HG03066 (cell line): ENCODE results near the gene KAT7.
A peak's percentile ranks its signal among the peaks of the same experiment; 100 is the strongest.
"Not testable (repeated sequence)": the region's sequence is repeated elsewhere in the genome, so short reads cannot be mapped to it uniquely, and the experiment has no call there.

Source experiments
- ATAC-seq: cut with Tn5 transposase; IDR thresholded peaks from one replicate; pipeline ENCODE4 v1.9.1; 2021; ENCODE audit warnings: low read depth; ENCODE audit not compliant: unreplicated experiment

Gene KAT7

GRCh38 chr17:49788478-49789242 is at the start of gene KAT7:
Gene KAT7, plus strand, starts transcription at chr17:49788681. Its CDS starts 154 bp downstream, at chr17:49788835.
- peak; percentile 85 for ATAC-seq

DNA sequence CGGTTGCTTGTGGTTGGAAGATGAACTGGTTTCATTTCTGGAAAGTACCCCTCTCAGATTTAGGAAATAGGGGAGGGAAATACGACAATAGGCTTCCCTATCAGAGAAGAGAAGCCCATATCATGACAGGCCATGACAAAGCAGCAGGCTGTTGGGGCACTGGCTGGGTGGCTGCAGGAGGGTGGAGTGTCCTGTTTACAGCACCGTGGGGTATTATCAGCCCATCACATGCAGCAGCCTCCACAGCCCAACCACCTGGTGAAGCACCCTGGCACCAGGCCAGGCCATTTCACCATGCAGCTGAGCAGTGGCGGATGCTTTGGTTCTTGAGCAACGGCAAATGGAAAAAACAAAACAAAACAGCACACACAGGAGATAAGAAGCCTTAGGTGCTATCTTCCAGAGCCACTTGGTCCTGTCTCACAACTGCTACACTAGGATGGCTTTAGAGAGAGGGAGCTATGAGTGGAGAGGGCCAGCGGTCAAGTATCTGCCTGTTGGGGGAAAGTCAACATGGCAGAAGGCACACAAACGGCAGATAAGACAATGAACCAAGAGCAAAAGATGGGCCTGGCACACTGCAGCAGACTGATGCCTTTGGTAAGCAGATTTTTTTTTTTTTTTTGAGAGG is 48.7 kb upstream of the KAT7 start:
- ATAC-seq = no peak

- peak; percentile 45 for ATAC-seq
Observed at GRCh38 chr17:49741009-49741691, 47.3 kb upstream of the KAT7 start.

GRCh38 chr17:49741692-49742076 is 46.8 kb upstream of the KAT7 start:
- no peak for ATAC-seq

DNA sequence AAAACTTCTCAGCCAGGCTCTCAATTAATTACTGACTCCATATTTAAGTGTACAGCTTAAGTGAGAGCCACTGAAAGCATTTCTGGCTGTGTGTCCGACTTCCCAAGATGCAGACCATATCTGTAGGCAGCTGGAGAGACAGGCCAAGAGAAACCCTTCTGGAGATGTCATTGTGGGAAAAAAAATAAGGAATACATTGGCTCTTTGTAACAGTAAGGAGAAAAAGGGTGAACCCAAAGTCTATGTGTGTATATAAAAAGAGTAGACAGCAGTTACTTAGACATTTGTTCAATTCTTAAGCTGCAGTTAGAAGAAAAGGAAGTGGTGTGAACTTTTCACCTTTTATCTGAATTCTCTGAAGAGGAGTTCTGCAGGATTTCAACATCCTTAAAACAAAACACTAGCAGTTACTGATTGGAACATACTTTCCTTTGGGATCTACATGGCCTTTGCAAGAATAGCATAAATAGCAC is 46.3 kb upstream of the KAT7 start:
- no peak for ATAC-seq

DNA sequence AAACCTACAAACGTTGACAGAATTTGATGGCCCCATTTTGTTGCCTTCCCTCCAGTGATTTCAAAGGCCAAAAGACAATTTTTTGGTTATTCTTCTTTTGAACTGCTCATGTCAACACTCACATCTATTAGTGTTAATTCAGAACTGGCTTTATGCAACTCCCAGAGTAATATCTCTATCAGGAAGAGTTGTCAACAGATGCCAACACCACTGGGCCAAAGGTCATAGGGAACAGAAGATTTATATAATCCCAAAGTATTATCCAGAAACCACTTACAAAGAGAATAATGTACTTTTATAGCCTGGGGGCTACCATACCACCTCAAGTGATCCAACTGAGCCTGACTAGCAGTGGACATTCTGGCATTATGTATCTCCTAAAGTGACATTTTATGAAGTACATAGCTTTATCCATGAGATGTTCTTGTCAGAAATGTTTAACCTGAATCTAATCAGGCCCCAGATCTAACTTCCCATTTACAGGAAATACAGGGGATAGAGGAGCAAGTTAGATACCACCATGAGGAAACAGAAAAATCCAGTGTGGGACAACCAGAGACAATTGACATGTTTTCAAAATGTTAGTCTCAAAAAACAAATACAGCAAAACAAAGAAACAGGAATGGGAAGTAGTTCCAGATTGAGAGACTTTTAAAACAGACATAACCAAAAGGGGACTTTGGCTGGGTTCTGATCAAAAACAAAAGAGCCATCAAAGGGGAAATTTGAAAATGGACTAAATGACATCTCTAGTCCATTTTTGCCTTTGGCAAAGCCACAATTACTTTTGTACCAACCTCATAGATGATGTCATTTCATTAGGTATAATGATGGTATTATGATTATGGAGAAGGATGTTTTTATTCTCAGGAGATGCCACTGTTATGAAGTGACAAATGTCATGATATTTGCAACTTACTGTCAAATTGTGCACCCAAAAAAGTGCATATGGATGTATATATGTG is 43.0 kb upstream of the KAT7 start:
- ATAC-seq = no peak

DNA sequence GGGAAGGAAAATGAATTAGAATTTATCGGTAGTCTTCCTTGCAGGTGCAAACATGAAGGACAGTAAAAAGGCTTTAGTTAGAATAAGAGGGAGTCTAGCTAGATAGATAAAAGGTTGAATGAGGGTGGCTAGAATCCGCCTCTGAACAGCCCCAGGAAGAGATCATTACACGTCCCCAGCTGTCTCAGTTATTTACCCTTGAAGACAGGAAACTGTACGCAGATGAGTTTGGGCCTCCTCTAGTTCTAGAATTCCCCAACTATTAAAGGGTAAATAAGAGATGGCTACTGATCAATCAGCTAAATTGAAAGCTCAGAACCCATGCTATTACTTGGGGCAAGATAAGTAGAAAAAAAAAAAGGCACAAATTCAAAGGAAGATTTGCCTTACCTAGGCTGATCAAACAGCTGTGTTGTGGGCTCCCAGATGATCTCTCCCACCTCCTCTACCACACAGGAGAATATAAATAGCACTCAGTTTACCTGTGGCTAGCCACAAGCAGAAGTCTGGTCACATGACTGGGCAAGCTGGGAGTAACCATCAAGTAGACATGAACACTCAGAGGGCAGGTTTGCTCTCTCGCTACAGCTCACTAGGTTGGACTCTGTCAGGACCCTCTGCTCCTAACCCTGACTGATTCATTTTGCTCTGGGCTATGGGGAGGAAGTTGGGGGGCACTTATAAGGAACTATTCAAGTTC is 41.5 kb upstream of the KAT7 start:
- peak; percentile 48 for ATAC-seq

- ATAC-seq = no peak
Observed at GRCh38 chr17:49747632-49748031, 40.8 kb upstream of the KAT7 start.

DNA sequence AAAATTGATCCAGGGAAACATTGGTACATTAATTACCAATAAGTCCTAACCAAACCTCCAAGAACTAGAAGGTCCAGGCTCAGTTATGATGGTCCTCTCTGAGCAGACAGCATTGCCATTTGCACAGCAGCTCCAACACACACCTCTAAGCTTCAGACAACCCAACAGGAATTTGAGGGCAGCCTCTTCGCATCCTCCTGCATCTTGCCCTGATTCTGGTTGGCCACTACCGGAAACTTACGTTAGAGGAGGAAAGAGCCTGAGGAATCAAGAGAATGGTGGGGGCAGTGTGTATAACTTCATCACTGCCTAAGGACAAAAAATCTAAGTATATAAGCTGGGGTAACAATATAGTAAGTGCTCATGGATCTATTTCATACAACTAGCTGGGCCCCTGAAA is 40.3 kb upstream of the KAT7 start:
- no peak for ATAC-seq

GRCh38 chr17:49748791-49749190 is 39.7 kb upstream of the KAT7 start:
- peak; percentile 81 for ATAC-seq

DNA sequence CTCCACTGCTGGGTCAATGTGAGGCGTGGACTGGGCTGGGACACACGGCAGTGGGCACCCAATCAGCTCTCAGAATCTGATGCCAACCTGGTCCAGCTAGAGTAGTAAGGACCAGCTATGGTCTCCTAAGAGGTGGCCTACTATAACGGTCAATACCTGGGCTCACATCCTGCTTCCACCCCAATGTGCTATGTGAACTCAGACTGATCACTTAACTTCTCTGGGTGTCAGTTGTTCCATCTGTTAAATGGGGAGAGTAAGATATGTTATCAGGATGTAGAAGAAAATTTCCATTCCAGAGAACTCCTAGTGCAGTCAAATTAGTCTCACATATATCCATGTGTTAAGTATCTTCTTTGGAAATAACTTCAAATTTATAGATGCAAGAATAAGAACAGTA is 38.8 kb upstream of the KAT7 start:
- no peak for ATAC-seq

DNA sequence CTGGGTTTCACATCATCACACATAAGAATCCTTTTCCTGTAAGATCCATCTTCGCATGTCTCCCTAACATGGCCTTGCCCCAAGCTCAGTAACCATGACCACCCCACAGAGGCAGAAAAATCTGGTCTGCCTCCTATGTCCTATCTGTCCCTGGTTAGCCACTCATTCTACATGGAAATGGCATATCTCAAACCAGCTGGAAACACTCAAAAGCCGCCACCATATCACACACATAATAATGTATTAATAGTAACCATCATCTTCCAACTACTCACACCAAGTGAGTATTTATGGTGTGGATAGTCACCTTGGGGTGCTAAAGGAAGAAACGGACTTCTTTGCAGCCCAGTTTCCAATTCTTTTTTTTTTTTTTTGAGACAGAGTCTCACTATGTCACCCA is 36.0 kb upstream of the KAT7 start:
- ATAC-seq = no peak

DNA sequence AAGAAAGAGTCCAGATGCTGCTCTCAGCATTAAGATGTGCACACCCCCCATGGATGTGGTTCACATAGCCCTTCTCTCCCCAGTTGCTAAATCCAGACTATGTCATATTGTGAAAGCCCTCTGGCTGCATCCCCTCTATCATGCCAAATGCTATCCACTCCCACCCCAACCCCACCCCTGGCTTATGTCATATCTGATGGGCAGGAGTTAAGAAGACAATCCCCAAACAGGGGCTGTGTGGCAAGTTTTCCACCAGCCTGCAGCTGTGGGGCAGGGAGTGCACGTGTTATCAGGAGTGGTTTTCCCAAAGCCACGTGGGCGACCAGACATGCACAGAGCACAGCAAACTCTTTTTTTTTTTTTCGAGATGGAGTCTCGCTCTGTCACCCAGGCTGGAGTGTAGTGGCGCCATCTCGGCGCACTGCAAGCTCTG is 34.5 kb upstream of the KAT7 start:
- no peak for ATAC-seq

DNA sequence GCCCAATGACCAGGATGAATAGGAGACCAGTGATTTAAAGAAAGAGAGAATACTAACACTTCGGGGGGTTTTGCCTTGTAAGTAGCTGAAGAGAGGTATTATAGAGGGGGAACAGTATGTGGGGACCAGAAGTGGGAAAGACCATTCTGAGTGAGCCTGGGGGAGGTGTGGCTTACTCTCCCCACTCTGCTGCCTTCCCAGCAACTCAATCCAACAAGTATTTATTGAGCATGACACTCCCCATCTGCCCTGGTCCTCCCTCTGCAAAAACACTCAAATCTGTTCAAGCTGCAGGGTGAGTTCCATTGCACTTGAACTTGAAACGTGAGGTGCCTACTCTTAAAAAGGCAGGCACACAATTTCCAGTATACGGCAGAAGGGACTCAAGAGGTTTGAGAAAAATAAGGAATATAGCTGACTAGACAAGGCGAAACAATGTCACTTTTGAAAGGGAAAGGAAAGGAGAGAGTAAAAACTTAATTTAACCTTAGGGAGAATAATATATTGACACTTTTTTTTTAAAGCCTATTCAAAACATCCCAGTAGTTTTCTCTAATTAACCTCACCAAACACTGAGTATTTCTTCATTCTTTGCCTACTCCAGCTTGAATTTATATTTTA is 32.7 kb upstream of the KAT7 start:
- no peak for ATAC-seq

DNA sequence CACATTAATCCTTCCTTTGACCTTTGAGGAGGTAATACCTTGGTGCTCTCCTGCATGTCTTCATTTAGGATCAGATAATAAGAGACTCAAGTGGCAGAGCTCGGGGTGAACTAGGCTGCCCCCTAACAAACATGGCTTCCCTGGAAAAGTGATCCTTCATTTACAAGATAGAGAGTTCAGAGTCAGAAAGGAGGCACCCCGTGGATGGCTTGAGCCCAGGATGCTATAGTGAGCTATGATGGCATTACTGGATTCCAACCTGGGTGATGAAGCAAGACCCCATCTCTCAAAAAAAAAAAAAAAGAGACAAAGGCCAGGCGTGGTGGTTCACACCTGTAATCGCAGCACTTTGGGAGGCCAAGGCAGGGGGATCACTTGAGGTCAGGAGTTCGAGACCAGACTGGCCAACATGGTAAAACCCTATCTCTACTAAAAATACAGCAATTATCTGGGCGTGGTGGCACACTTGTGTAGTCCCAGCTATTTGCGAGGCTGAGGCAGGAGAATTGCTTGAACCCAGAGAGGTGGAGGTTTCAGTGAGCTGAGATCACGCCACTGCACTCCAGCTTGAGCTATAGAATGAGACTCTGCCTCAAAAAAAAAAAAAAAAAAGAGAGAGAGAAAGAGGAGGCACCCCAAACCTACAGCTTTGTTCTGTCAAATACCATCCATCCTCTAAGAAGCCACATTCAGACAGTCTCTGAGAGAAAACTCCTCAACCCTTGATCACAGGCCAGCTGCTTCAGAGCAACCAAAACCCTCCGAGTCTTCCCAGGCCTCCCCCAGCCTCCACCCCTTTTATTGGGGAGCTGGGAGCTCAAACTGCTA is 31.9 kb upstream of the KAT7 start:
- no peak for ATAC-seq

DNA sequence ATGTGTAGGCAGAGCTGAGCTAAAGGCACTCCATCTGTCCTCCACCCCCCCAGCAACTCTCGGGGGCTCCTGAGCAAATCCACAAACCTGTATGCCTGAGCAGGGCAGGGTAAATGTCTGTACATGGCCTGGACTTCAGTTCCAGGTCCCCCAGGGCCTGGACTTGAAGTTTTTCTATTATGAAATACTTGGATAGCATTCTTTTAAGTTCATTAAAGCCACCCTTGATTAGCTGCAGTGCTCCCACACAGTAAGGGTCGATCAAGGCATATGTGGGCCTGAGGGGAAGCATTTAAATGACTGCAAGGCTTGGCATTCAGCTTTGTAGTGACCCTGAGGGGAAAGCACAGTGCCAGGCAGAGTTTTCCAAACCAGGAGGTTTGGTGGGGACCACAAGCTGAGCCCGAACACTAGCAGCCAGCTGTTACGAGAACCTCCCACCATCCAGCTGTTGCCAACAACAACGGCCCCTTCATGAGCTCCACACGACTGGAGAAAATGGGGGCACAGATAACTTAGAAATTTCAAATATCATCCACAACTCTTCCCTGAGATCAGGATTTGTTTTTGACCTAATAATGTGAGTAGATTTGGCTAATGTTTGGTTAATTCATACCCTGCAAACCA is 31.2 kb upstream of the KAT7 start:
- ATAC-seq = no peak

DNA sequence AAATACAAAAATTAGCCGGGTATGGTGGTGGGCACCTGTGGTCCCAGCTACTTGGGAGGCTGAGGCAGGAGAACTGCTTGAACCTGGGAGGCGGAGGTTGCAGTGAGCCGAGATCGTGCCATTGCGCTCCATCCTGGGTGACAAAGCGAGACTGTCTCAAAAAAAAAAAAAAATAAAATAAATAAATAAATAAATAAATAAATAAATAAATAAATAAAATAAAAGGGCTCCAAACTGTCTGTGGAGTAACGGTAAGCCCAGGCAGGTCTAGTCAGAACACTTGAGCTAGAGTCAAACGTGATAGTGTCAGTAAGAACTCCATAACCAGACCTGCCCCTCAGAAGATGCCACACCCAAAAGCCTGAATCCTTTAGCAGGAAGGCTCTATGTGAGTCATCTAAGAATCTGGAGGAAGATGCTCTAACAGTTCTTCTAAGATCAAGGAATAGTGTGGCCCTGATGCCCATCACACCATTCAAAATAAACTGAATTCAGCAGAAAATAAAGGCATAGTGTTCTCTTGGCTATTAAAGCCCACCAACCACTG is 29.9 kb upstream of the KAT7 start:
- not testable (repeated sequence) for ATAC-seq

DNA sequence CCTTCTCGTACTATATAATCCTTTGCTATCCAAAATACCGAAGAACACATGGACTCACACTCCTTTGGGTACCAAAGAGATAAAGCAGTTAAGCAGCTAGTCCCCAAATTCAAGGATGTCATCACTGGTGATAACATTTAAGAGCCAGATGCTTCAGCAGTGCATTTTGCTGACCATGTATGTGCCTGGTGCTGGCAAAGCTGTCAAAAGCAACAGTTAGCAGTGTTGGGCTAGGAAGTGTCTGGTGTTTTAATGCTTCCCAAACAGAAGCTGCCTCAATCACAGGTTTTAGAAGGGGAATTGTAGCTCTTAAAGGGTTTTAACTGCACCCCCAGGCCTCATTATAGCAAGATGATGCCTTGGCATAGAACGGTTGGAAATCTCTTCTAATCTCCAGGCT is 29.3 kb upstream of the KAT7 start:
- ATAC-seq = no peak
